Measurements from ENCODE around the gene RB1.
"Not testable (repeated sequence)": the region's sequence is repeated elsewhere in the genome, so short reads cannot be mapped to it uniquely, and the experiment has no call there.

GRCh38 chr13:48426755-48427298 lies 123.3 kb downstream of the RB1 start:
- not testable (repeated sequence) for TF ChIP-seq CTCF, MAX (IDR thresholded peaks at IDR 0.05; ENCODE audit: low read depth, low read length)
